HG03280 (cell line): ENCODE data around the gene ZNF57.
"Not testable (repeated sequence)": the region's sequence is repeated elsewhere in the genome, so short reads cannot be mapped to it uniquely, and the experiment has no call there.

ENCODE experiments used
- ATAC-seq: cut with Tn5 transposase; IDR thresholded peaks from one replicate; pipeline ENCODE4 v1.9.1; 2021; ENCODE audit warnings: mild to moderate bottlenecking, moderate library complexity; ENCODE audit not compliant: unreplicated experiment

Gene ZNF57

DNA sequence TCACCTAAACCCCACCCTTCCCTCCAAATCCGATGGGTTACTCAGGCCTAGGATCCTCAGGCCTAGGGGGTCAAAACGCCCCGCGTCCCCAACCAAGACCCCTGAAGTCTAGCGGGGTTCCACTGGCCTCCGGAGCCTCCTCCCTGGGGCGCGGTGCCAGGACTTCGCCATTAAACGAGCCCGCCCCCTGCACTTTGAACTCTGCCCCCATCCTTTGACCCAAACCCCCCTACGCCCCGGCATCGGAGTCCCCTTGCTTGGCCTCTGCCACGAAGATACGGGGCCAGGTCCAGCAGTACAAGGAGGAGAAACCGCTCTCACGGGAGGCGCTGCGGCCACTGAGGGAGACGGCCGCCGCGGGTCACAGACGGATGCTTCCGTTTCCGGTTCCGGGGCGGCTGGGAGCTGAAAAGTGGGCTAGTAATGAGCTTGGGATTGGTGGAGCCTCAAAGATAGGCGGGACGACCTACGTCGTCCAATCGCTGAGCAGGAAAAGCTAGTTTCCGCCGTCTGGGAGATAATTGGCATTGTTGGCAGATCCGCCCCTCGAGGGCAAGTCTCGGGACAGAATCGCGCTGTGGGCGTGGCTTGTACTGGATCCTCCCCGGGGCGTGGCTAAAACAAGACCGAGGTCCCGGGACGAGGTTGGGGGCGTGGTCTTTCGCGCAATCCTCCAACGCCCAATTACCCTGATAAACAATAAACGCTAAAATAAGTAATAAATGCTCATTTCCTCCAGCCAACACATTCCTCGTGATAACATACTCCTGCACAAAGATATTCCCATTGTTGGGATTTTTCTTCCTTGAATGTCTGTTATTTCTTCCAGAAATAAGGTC lies 49.8 kb downstream of the ZNF57 start:
- peak; percentile 95 for ATAC-seq

DNA sequence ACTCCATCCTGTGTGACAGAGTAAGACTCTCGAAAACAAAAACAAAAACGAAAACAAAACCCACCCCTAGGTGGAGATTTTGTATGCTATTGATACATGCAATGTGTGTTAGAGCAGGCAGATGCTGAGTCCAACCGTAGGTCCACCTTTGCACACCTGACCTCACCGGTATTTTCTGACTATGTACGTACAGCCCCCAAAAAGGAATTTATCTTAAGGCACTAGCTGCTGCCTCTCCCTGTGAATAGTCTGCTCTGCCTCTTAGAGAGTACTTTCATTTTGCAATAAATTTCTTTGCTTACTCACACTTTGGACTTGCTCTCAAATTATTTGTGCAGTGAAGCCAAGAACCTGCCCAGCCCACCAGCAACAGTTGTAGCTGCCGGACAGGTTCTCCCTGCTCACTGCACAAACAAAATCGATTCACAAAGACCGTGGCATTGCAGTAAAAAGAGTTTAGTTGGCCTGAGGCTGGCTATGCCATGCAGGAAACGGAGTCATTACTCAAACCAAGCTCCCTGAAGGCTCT lies 52.3 kb downstream of the ZNF57 start:
- ATAC-seq, result no peak

DNA sequence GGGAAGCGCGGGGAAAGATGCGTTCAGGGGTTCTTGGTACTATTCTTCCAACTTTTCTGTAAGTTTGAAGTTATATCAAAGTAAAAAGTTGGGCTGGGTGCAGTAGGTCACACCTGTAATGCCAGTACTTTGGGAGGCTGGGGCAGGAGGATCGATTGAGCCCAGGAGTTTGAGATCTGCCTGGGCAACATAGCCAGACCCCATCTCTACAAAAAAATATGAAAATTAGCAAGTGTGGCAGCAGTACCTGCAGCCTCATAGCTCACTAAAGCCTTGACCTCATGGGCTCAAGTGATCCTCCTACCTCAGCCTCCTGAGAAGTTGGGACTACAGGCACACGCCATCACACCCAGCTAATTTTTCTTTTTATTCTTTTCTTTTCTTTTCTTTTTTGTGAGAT lies 56.4 kb downstream of the ZNF57 start:
- no peak for ATAC-seq

DNA sequence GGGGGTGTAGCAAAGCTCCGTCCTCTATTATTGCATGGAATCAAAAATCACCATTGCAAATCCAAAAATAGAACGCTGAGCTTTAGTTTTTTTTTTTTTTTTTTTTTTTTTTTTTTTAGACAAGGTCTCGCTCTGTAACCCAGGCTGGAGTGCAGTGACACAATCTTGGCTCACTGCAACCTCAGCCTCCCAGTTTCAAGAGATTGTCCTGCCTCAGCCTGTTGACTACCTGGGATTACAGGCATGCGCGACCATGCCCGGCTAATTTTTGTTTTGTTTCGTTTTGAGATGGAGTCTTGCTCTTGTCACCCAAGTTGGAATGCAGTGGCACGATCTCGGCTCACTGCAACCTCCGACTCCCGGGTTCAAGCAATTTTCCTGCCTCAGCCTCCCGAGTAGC lies 59.4 kb downstream of the ZNF57 start:
- no peak for ATAC-seq

GRCh38 chr19:2962018-2962670 lies 61.4 kb downstream of the ZNF57 start:
- no peak for ATAC-seq

- ATAC-seq, result no peak
Measured at GRCh38 chr19:2963122-2963521, 62.4 kb downstream of the ZNF57 start.

DNA sequence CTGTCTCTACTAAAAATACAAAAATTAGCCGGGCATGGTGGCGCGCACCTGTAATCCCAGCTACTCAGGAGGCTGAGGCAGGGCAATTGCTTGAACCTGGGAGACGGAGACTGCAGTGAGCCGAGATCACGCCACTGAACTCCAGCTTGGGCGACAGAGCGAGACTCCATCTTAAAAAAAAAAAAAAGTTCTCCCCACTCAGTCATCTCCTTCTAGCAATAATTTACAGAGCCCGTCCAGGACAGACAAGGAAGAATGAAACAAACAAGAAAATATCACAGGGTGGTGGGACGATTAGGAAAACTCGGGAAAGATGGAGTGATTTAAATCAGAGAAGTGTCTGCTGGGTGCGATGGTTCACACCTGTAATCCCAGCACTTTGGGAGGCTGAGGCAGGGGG lies 62.9 kb downstream of the ZNF57 start:
- ATAC-seq, result not testable (repeated sequence)

GRCh38 chr19:2964874-2965273 lies 64.1 kb downstream of the ZNF57 start:
- no peak for ATAC-seq

DNA sequence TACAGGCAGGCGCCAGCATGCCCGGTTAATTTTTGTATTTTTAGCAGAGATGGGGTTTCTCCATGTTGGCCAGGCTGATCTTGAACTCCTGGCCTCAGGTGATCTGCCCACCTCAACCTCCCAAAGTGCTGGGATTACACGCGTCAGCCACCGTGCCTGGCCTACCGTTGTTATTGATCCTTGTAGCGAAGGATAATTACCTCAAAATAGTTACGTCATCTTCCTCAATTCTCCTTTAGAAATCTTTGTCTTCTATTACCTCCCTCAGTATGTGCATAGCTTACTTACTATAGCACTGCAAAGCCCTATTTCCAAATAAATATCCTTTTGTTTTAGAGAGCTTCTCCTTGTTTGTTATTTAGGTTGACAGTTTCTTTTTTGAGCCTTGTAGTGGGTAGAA lies 67.2 kb downstream of the ZNF57 start:
- no peak for ATAC-seq
